Transverse colon (tissue), 4 donors: ENCODE measurements around the gene PLBD2. TPM values are rescaled to one million over a fixed set of nuclear protein-coding genes. Genes with fewer than 3 reads are reported as not detected.

ENCODE experiments used
- DNase-seq: peaks from one replicate; pipeline ENCODE4 v3.0.0-alpha.2; 2019
- H3K27ac ChIP-seq, 4 donors: fragments of 200-600 bp; sonication (generic); 2 replicates each; pipeline ENCODE4 v1.5.1; 2016 to 2018; ENCODE audit warnings: inconsistent platforms in 4 of 4
- H3K27me3 ChIP-seq: fragments of 200-600 bp; sonication (generic); 2 replicates; pipeline ENCODE4 v1.5.1; 2017; ENCODE audit warnings: inconsistent platforms
- H3K36me3 ChIP-seq, 4 donors: fragments of 200-600 bp; sonication (generic); 2 replicates each; pipeline ENCODE4 v1.5.1; 2017 to 2019; ENCODE audit warnings: inconsistent platforms in 4 of 4
- H3K4me1 ChIP-seq, 4 donors: fragments of 200-600 bp; sonication (generic); 2 replicates each; pipeline ENCODE4 v1.5.1; 2017 to 2020; ENCODE audit warnings: inconsistent platforms in 4 of 4
- H3K4me3 ChIP-seq, 4 donors: fragments of 200-600 bp; sonication (generic); 1 replicate in 1 of 4; 2 replicates in 3 of 4; pipeline versions ENCODE4 v1.5.1 to v1.6.1; 2017 to 2019; ENCODE audit warnings: inconsistent platforms in 4 of 4
- H3K9me3 ChIP-seq, 2 donors: fragments of 200-600 bp; sonication (generic); 2 replicates each; pipeline ENCODE4 v1.5.1; 2017 to 2019; ENCODE audit warnings: inconsistent platforms in 2 of 2
- CTCF ChIP-seq, 5 experiments: fragments of 200-600 bp in 3 of 5; fragments of 450-650 bp in 2 of 5; sonication (generic) in 3 of 5; IDR thresholded peaks; 1 replicate in 2 of 5; 2 replicates in 3 of 5; pipeline ENCODE4 v1.5.1; 2016 to 2017; ENCODE audit warnings: antibody characterized with exemption in 5 of 5, inconsistent platforms in 3 of 5, mild to moderate bottlenecking in 2 of 5, moderate library complexity in 1 of 5
- EP300 ChIP-seq: sonication (generic); formaldehyde crosslinking; IDR thresholded peaks from one replicate; pipeline ENCODE4 v1.6.1; 2017; ENCODE audit warnings: antibody characterized with exemption, low read depth
- POLR2A ChIP-seq: fragments of 450-650 bp; IDR thresholded peaks from one replicate; pipeline ENCODE4 v1.6.1; 2016; ENCODE audit warnings: antibody characterized with exemption, mild to moderate bottlenecking, moderate library complexity
- POLR2AphosphoS5 ChIP-seq, 3 donors: sonication (generic); formaldehyde crosslinking; IDR thresholded peaks; one replicate each; pipeline ENCODE4 v1.6.1; 2016; ENCODE audit warnings: antibody characterized with exemption in 3 of 3
- WGBS, 2 donors: methylation state at CpG; one replicate each; pipeline ENCODE4 v1.1.5; 2018; ENCODE audit warnings: low coverage in 1 of 2; 5-methylcytosine and 5-hydroxymethylcytosine counted together
- in situ Hi-C, 4 donors: fragments of 200-750 bp; cut with MboI; loops; one replicate each; pipeline versions ENCODE4 v1.15.0 to v1.15.1; 2017; ENCODE audit warnings: low sequenced_read_pairs in 3 of 4, low pct_ligation_motif_present in 1 of 4, low pct_unique_long_range_greater_than_20kb in 1 of 4
- intact Hi-C: fragments of 100-400 bp; cut with DNase I; formaldehyde crosslinking; loops from one replicate; pipeline ENCODE4 v1.15.1; 2023; ENCODE audit warnings: low total_unique reads
- total RNA-seq, 4 donors: library from RNA; depleted of rRNA; stranded (reverse); fragments of >200 nt; gene quantifications; one replicate each; pipeline ENCODE4 v1.1.0, GENCODE V29; 2016

Gene PLBD2
- total RNA-seq, 4 donors from 2014 or later: 12.3 to 27.5 (median 19.0) TPM

- TF ChIP-seq CTCF (IDR thresholded peaks at IDR 0.05): no peak
- TF ChIP-seq POLR2A: no peak
- no peak for TF ChIP-seq EP300
- TF ChIP-seq POLR2AphosphoS5 (IDR thresholded peaks at IDR 0.05): no peak
- Histone ChIP-seq H3K4me3 (no peak overlapping the region), H3K9me3 (no peaks in the 10 kb centered on the region), H3K4me1 (peaks cover 0 to 22% (median 16%) of the 10 kb centered on the region in 4 donors), H3K27me3 (no peaks in the 10 kb centered on the region), H3K36me3 (no peaks in the 10 kb centered on the region), H3K27ac (peak overlapping the region; percentile 81 to 88 (median 85))
- in situ Hi-C loops: no loop called here
- intact Hi-C loops: loop anchor here (10.0 kb wide), 1 partner anchor 165 kb away; no protein-coding TSS in a partner anchor
- WGBS, 2 donors: 73 to 80% methylated on average over 1 to 9 of the region's 9 CpGs
- DNase-seq: no peak
Observed at GRCh38 chr12:113359939-113360748, 1.8 kb downstream of the PLBD2 start.

GRCh38 chr12:113361574-113362370, 3.4 kb downstream of the PLBD2 start:
- no peak for TF ChIP-seq EP300
- no peak for TF ChIP-seq POLR2A
- TF ChIP-seq POLR2AphosphoS5 (IDR thresholded peaks at IDR 0.05): no peak
- TF ChIP-seq CTCF (IDR thresholded peaks at IDR 0.05): no peak
- intact Hi-C loops (loop anchor here (10.0 kb wide), 1 partner anchor 167 kb away; no protein-coding TSS in a partner anchor), in situ Hi-C loops (no loop called here)
- DNase-seq: no peak
- H3K4me1 ChIP-seq: peaks cover 0 to 20% (median 14%) of the 10 kb centered on the region in 4 donors
- no peaks in the 10 kb centered on the region for H3K9me3 ChIP-seq
- no peaks in the 10 kb centered on the region for H3K27me3 ChIP-seq
- 74 to 75% methylated on average over 9 to 12 of the region's 12 CpGs for whole genome bisulfite sequencing, 2 donors
- H3K36me3 ChIP-seq: no peaks in the 10 kb centered on the region
- H3K27ac ChIP-seq: no peak overlapping the region
- no peak overlapping the region for H3K4me3 ChIP-seq

GRCh38 chr12:113364698-113365097, 6.3 kb downstream of the PLBD2 start:
- in situ Hi-C loops: no loop called here
- Histone ChIP-seq H3K4me3 (no peak overlapping the region), H3K36me3 (no peaks in the 10 kb centered on the region), H3K4me1 (peaks cover 0 to 6% (median 2%) of the 10 kb centered on the region in 4 donors), H3K27ac (no peak overlapping the region), H3K9me3 (no peaks in the 10 kb centered on the region), H3K27me3 (no peaks in the 10 kb centered on the region)
- WGBS, 2 donors: 90 to 96% methylated on average over 3 to 5 of the region's 5 CpGs
- no peak for DNase-seq
- TF ChIP-seq EP300: no peak
- no peak for TF ChIP-seq CTCF (IDR thresholded peaks at IDR 0.05)
- TF ChIP-seq POLR2AphosphoS5 (IDR thresholded peaks at IDR 0.05): no peak
- TF ChIP-seq POLR2A: no peak
- intact Hi-C loops: loop anchor here (10.0 kb wide), 1 partner anchor 170 kb away; no protein-coding TSS in a partner anchor
